ENCODE data around the gene RNF32.

The RNF32 gene

DNA sequence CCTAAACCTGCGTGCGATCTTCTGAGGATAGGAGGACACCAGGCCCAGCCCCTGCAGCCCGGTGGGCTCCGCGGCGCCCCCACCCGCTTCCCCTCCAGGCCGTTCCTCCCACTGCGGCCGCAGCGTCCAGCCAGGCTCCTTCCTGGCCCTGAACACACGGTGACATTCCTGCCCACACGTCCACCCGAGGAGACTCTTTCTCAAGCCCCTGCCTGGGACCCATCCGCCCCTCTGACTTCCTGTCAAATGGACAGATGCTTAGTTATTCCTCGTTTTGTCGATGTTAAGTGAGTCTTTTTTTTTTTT, 32.4 kb upstream of the RNF32 start:
- Histone ChIP-seq H3K4me2 (no peak overlapping the region), H3K79me2 (ENCODE audit: insufficient read depth, low read depth) (no peaks in the 10 kb centered on the region), H2AFZ (ENCODE audit: low read depth) (no peak overlapping the region), H3K9ac (no peak overlapping the region), H3K36me3 (ENCODE audit: insufficient read depth) (no peaks in the 10 kb centered on the region), H3K4me3 (IDR thresholded peaks at IDR 0.05; ENCODE audit: insufficient read depth, low read depth, low read length) (no peak overlapping the region), H3K27ac (no peak overlapping the region), H4K20me1 (ENCODE audit: insufficient read depth) (no peaks in the 10 kb centered on the region), H3K27me3 (ENCODE audit: insufficient read depth, low read depth) (no peaks in the 10 kb centered on the region), H3K4me1 (ENCODE audit: low read depth, poor library complexity, severe bottlenecking) (peaks cover 14% of the 10 kb centered on the region)
- TF ChIP-seq, protein P1, sequence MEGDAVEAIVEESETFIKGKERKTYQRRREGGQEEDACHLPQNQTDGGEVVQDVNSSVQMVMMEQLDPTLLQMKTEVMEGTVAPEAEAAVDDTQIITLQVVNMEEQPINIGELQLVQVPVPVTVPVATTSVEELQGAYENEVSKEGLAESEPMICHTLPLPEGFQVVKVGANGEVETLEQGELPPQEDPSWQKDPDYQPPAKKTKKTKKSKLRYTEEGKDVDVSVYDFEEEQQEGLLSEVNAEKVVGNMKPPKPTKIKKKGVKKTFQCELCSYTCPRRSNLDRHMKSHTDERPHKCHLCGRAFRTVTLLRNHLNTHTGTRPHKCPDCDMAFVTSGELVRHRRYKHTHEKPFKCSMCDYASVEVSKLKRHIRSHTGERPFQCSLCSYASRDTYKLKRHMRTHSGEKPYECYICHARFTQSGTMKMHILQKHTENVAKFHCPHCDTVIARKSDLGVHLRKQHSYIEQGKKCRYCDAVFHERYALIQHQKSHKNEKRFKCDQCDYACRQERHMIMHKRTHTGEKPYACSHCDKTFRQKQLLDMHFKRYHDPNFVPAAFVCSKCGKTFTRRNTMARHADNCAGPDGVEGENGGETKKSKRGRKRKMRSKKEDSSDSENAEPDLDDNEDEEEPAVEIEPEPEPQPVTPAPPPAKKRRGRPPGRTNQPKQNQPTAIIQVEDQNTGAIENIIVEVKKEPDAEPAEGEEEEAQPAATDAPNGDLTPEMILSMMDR (conservative IDR thresholded peaks at IDR 0.05; ENCODE audit: low read depth, low read length) = no peak

DNA sequence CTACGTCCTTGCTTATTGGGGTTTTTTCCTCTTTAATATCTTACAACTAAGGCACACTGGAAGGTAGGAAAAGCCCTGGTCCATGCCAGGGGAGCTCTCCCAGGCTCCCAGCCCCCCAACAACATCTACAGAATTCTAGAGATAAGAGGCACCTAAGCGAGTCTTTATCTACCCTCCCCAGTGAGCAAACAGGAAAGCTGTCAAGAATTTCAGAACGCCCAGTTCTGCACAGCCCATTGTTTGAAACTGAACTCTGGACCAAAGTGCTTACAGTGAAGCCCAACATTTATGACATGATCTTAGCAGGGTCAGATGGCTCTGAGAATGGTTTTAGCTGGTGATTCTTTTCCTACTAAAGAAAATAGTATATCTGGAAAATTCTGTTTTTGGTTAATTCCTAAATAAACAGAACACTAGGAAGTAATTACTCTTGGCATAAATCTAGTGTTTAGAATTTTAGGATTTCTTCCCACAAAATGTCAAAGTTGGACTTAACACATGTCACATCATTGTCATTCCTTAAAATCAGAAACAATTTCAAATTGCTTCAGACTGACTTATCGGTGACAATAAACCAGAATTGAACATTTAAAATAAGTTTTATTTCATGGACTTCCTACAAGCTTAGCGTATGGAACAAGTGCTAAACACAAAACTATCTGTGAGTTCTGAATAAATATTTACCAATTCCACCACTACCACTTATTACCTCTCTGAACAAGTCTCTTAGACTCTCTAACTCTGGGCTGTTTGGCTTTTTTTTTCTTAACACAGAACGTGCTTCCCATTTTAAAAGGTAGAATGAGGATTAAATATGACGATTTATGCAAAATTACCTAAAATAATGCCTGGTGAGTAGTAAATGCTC, 31.3 kb upstream of the RNF32 start:
- H3K4me3 ChIP-seq (IDR thresholded peaks at IDR 0.05; ENCODE audit: insufficient read depth, low read depth, low read length) = no peak overlapping the region
- no peak overlapping the region for H3K4me2 ChIP-seq
- TF ChIP-seq, protein P1 (conservative IDR thresholded peaks at IDR 0.05; ENCODE audit: low read depth, low read length) = no peak
- no peaks in the 10 kb centered on the region for H3K27me3 ChIP-seq (ENCODE audit: insufficient read depth, low read depth)
- H3K4me1 ChIP-seq (ENCODE audit: low read depth, poor library complexity, severe bottlenecking) = peaks cover 24% of the 10 kb centered on the region
- no peaks in the 10 kb centered on the region for H4K20me1 ChIP-seq (ENCODE audit: insufficient read depth)
- H3K9ac ChIP-seq = no peak overlapping the region
- H3K27ac ChIP-seq = no peak overlapping the region
- no peaks in the 10 kb centered on the region for H3K79me2 ChIP-seq (ENCODE audit: insufficient read depth, low read depth)
- no peaks in the 10 kb centered on the region for H3K36me3 ChIP-seq (ENCODE audit: insufficient read depth)
- H2AFZ ChIP-seq (ENCODE audit: low read depth) = no peak overlapping the region

DNA sequence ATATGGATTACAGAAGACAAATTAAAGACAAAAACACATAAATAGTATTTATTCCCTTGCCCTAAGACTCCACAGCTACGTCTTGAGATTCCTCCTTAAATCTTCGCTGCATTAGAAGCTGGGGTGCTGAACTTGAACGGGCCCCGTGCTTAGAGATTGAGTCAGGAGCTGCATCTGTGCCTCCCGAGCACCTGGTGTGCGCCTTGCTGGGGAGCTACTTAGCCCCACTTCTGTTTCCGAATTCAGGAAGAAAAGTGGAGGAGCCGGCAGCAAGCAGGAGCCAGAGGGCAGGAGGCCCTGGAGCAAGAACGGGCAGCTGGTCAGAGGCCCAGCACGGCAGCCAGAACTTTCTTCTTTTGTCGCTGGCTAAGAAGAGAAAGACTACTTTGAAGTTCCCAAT, 30.4 kb upstream of the RNF32 start:
- no peak overlapping the region for H3K4me2 ChIP-seq
- peaks cover 33% of the 10 kb centered on the region for H3K4me1 ChIP-seq (ENCODE audit: low read depth, poor library complexity, severe bottlenecking)
- H2AFZ ChIP-seq (ENCODE audit: low read depth) = no peak overlapping the region
- no peak overlapping the region for H3K27ac ChIP-seq
- no peak overlapping the region for H3K4me3 ChIP-seq (IDR thresholded peaks at IDR 0.05; ENCODE audit: insufficient read depth, low read depth, low read length)
- TF ChIP-seq, protein P1 (conservative IDR thresholded peaks at IDR 0.05; ENCODE audit: low read depth, low read length) = no peak
- no peaks in the 10 kb centered on the region for H3K27me3 ChIP-seq (ENCODE audit: insufficient read depth, low read depth)
- no peak overlapping the region for H3K9ac ChIP-seq
- no peaks in the 10 kb centered on the region for H3K36me3 ChIP-seq (ENCODE audit: insufficient read depth)
- no peaks in the 10 kb centered on the region for H4K20me1 ChIP-seq (ENCODE audit: insufficient read depth)
- H3K79me2 ChIP-seq (ENCODE audit: insufficient read depth, low read depth) = no peaks in the 10 kb centered on the region

DNA sequence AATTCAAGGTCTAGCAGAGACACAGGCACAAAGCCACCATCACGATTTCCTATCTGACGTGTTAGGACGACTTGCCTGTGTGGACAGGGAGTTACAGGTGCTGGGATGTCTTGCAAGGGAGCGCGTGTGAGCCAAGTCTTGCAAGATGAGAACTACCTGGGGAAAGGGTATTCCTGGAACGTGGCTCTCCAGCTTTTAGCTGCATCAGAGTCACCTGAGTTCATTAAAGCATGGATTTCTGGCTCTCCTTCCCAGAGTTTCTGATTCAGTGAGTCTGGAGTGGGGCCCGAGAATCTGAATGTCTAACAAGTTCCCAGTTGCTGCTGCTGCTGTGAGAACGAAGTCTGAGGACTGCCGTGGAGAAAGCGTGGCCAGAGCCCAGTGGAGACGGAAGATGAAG, 30.0 kb upstream of the RNF32 start:
- no peaks in the 10 kb centered on the region for H3K27me3 ChIP-seq (ENCODE audit: insufficient read depth, low read depth)
- peaks cover 37% of the 10 kb centered on the region for H3K4me1 ChIP-seq (ENCODE audit: low read depth, poor library complexity, severe bottlenecking)
- no peak overlapping the region for H3K27ac ChIP-seq
- no peaks in the 10 kb centered on the region for H3K36me3 ChIP-seq (ENCODE audit: insufficient read depth)
- TF ChIP-seq, protein P1 (conservative IDR thresholded peaks at IDR 0.05; ENCODE audit: low read depth, low read length) = no peak
- no peaks in the 10 kb centered on the region for H3K79me2 ChIP-seq (ENCODE audit: insufficient read depth, low read depth)
- no peak overlapping the region for H3K4me3 ChIP-seq (IDR thresholded peaks at IDR 0.05; ENCODE audit: insufficient read depth, low read depth, low read length)
- no peaks in the 10 kb centered on the region for H4K20me1 ChIP-seq (ENCODE audit: insufficient read depth)
- no peak overlapping the region for H3K4me2 ChIP-seq
- H3K9ac ChIP-seq = no peak overlapping the region
- H2AFZ ChIP-seq (ENCODE audit: low read depth) = no peak overlapping the region

Measured in KMS-11 (cell line).